GM23338 (cell line): ENCODE data around the gene KCNMB4. TPM values are rescaled to one million over a fixed set of nuclear protein-coding genes. Genes with fewer than 3 reads are reported as not detected.

Experiments used
- ATAC-seq: fragments of 200-7000 bp; cut with Tn5 transposase; 3 replicates; pipeline ENCODE4 v1.9.1; 2020
- DNase-seq: peaks from one replicate; pipeline ENCODE4 v3.0.0-alpha.2; 2015; ENCODE audit warnings: low spot score
- H2AFZ ChIP-seq: fragments of 200-600 bp; sonication (generic); 2 replicates; pipeline ENCODE4 v1.8.0; 2016; ENCODE audit warnings: antibody characterized with exemption, mild to moderate bottlenecking, moderate library complexity
- H3F3A ChIP-seq: fragments of 200-600 bp; sonication (generic); replicated peaks from 2 replicates; pipeline ENCODE4 v1.8.0; 2017; ENCODE audit warnings: antibody characterized with exemption, mixed run types, low read depth
- H3K27ac ChIP-seq: fragments of 200-600 bp; sonication (generic); 2 replicates; pipeline ENCODE4 v1.6.1; 2016; ENCODE audit warnings: low read depth
- H3K27me3 ChIP-seq: fragments of 200-600 bp; sonication (generic); 2 replicates; pipeline ENCODE4 v1.8.0; 2016; ENCODE audit warnings: mild to moderate bottlenecking, mixed run types, moderate library complexity; ENCODE audit not compliant: insufficient read depth
- H3K36me3 ChIP-seq: fragments of 200-600 bp; sonication (generic); 2 replicates; pipeline ENCODE4 v1.8.0; 2016; ENCODE audit warnings: mild to moderate bottlenecking; ENCODE audit not compliant: insufficient read depth
- H3K4me1 ChIP-seq: fragments of 200-600 bp; sonication (generic); 2 replicates; pipeline ENCODE4 v1.8.0; 2016; ENCODE audit warnings: mild to moderate bottlenecking, moderate library complexity; ENCODE audit not compliant: insufficient read depth
- H3K4me2 ChIP-seq: fragments of 200-600 bp; sonication (generic); 2 replicates; pipeline ENCODE4 v1.7.1; 2017; ENCODE audit warnings: mixed run types
- H3K4me3 ChIP-seq: fragments of 200-600 bp; sonication (generic); 2 replicates; pipeline ENCODE4 v1.6.1; 2016; ENCODE audit warnings: mixed run types
- H3K79me2 ChIP-seq: fragments of 200-600 bp; sonication (generic); replicated peaks from 2 replicates; pipeline ENCODE4 v1.8.0; 2017; ENCODE audit warnings: mild to moderate bottlenecking; ENCODE audit not compliant: insufficient read depth
- H3K9me2 ChIP-seq: fragments of 200-600 bp; sonication (generic); 2 replicates; pipeline ENCODE4 v1.8.0; 2017; ENCODE audit not compliant: insufficient read depth
- H4K20me1 ChIP-seq: fragments of 200-600 bp; sonication (generic); replicated peaks from 2 replicates; pipeline ENCODE4 v1.8.0; 2017; ENCODE audit warnings: mild to moderate bottlenecking; ENCODE audit not compliant: insufficient read depth
- H3K27ac Mint-ChIP-seq: 2 replicates; pipeline ENCODE4 v1.8.0; 2020; ENCODE audit warnings: inconsistent platforms, mild to moderate bottlenecking, moderate library complexity, mixed read lengths
- H3K27me3 Mint-ChIP-seq: 3 replicates; pipeline ENCODE4 v1.8.0; 2022; ENCODE audit warnings: low read depth, mild to moderate bottlenecking, moderate library complexity, mixed read lengths, inconsistent platforms; ENCODE audit not compliant: insufficient read depth, poor library complexity
- H3K36me3 Mint-ChIP-seq: 3 replicates; pipeline ENCODE4 v1.8.0; 2021; ENCODE audit warnings: low read depth, mild to moderate bottlenecking, inconsistent platforms, moderate library complexity, mixed read lengths
- H3K4me1 Mint-ChIP-seq: 3 replicates; pipeline ENCODE4 v1.8.0; 2020; ENCODE audit warnings: mild to moderate bottlenecking, inconsistent platforms, mixed read lengths
- H3K4me3 Mint-ChIP-seq: 3 replicates; pipeline ENCODE4 v1.8.0; 2021; ENCODE audit warnings: moderate library complexity, mild to moderate bottlenecking, inconsistent platforms, mixed read lengths
- H3K9me3 Mint-ChIP-seq: 3 replicates; pipeline ENCODE4 v1.8.0; 2020; ENCODE audit warnings: moderate library complexity, mild to moderate bottlenecking, inconsistent platforms, mixed read lengths
- CREB1 ChIP-seq: fragments of 250-450 bp; sonication (Bioruptor Pico); IDR thresholded peaks from 2 replicates; pipeline ENCODE4 v1.5.0; 2020; ENCODE audit warnings: low read depth, mild to moderate bottlenecking, moderate library complexity
- CTCF ChIP-seq, 2 experiments: fragments of 200-600 bp in 1 of 2; sonication (generic) in 1 of 2; conservative IDR thresholded peaks; 2 replicates each; pipeline versions ENCODE4 v1.5.1 to v1.6.1; 2016 to 2017; ENCODE audit warnings: antibody characterized with exemption in 2 of 2, low read depth in 2 of 2, mild to moderate bottlenecking in 2 of 2, moderate library complexity in 1 of 2
- EZH2 ChIP-seq: fragments of 200-600 bp; sonication (generic); IDR thresholded peaks from one replicate; pipeline ENCODE4 v1.8.0; 2017; ENCODE audit warnings: antibody characterized with exemption, mild to moderate bottlenecking, low read depth; ENCODE audit not compliant: unreplicated experiment
- EZH2phosphoT487 ChIP-seq: fragments of 200-600 bp; sonication (generic); IDR thresholded peaks from one replicate; pipeline ENCODE4 v1.8.1; 2018; ENCODE audit warnings: antibody characterized with exemption; ENCODE audit not compliant: unreplicated experiment
- JUNB ChIP-seq: IDR thresholded peaks from one replicate; pipeline ENCODE4 v1.6.1; 2016; ENCODE audit warnings: antibody characterized with exemption; ENCODE audit not compliant: unreplicated experiment
- NANOG ChIP-seq: IDR thresholded peaks from 2 replicates; pipeline ENCODE4 v1.6.1; 2016; ENCODE audit warnings: antibody characterized with exemption, borderline replicate concordance
- POLR2AphosphoS5 ChIP-seq: IDR thresholded peaks from 2 replicates; pipeline ENCODE4 v1.6.1; 2016; ENCODE audit warnings: antibody characterized with exemption, low read depth
- REST ChIP-seq: IDR thresholded peaks from one replicate; pipeline ENCODE4 v1.6.1; 2018; ENCODE audit warnings: antibody characterized with exemption; ENCODE audit not compliant: unreplicated experiment
- STAT1 ChIP-seq: IDR thresholded peaks from one replicate; pipeline ENCODE4 v1.6.1; 2016; ENCODE audit warnings: antibody characterized with exemption; ENCODE audit not compliant: unreplicated experiment
- ZNF114 ChIP-seq: fragments of 250-450 bp; sonication (Bioruptor Pico); IDR thresholded peaks from 2 replicates; pipeline ENCODE4 v1.5.0; 2020; ENCODE audit warnings: mild to moderate bottlenecking, moderate library complexity
- ZNF331 ChIP-seq: fragments of 250-450 bp; sonication (Bioruptor Pico); IDR thresholded peaks from 2 replicates; pipeline ENCODE4 v1.5.0; 2020; ENCODE audit warnings: low read depth, mild to moderate bottlenecking, moderate library complexity
- ZNF462 ChIP-seq: fragments of 250-450 bp; sonication (Bioruptor Pico); IDR thresholded peaks from 2 replicates; pipeline ENCODE4 v1.5.0; 2020; ENCODE audit warnings: mild to moderate bottlenecking, moderate library complexity
- polyA plus RNA-seq: library from polyadenylated mRNA; unstranded; fragments of >200 nt; fragmentation: Nextera tagmentation; extraction: Ambion mirVana; gene quantifications from 2 replicates; pipeline ENCODE4 v1.2.1, GENCODE V29; 2016
- total RNA-seq: library from RNA; depleted of rRNA; stranded (reverse); fragments of >200 nt; shearing (Covaris generic); gene quantifications from 2 replicates; pipeline ENCODE4 v1.2.3, GENCODE V29; 2014

Gene KCNMB4
- total and polyA plus RNA-seq, 2 experiments from 2014 or later: 9.4 to 14.7 TPM

- no peak for TF ChIP-seq EZH2phosphoT487
Measured at GRCh38 chr12:70360218-70360617, 5.9 kb upstream of the KCNMB4 start (continued).

- Mint-ChIP-seq H3K27ac (no peak overlapping the region), H3K4me3 (peak overlapping the region; percentile 86), H3K36me3 (peaks cover 4% of the 10 kb centered on the region; the same call in 2 of the 3 replicates), H3K4me1 (peaks cover 18% of the 10 kb centered on the region), H3K9me3 (peaks cover 3% of the 10 kb centered on the region; the same call in 1 of the 3 replicates), H3K27me3 (peaks cover 17% of the 10 kb centered on the region)
- Histone ChIP-seq H3F3A (no peaks in the 10 kb centered on the region; the same call in 1 of the 2 replicates), H3K27me3 (peaks cover 29% of the 10 kb centered on the region), H3K36me3 (no peaks in the 10 kb centered on the region), H3K9me2 (no peaks in the 10 kb centered on the region), H2AFZ (peak overlapping the region; percentile 81), H3K79me2 (peaks cover 26% of the 10 kb centered on the region), H3K4me2 (peak overlapping the region; percentile 88), H3K4me1 (peaks cover 35% of the 10 kb centered on the region), H3K27ac (no peak overlapping the region), H3K4me3 (peak overlapping the region; percentile 89), H4K20me1 (0 out of 2 replicates have a peak, but pooled peaks cover 3% of the 10 kb centered on the region)
- DNase-seq (no peak), ATAC-seq (peak; percentile 6)
- TF ChIP-seq CTCF (conservative IDR thresholded peaks at IDR 0.05; ENCODE audit: low read depth in 2 of 2): no peak
- TF ChIP-seq ZNF114: no peak
- TF ChIP-seq NANOG: no peak
- no peak for TF ChIP-seq CREB1 (CRISPR knock-in tag)
- no peak for TF ChIP-seq REST
- no peak for TF ChIP-seq EZH2phosphoT487
- no peak for TF ChIP-seq ZNF462
- TF ChIP-seq EZH2: no peak
- TF ChIP-seq STAT1: no peak
- no peak for TF ChIP-seq POLR2AphosphoS5
- TF ChIP-seq ZNF331 (CRISPR knock-in tag): no peak
- no peak for TF ChIP-seq JUNB
Measured at GRCh38 chr12:70364695-70365397, 1.2 kb upstream of the KCNMB4 start.
